ENCODE results near the gene TENM4. TPM values are rescaled to one million over a fixed set of nuclear protein-coding genes. Genes with fewer than 3 reads are reported as not detected.

The TENM4 gene
- total and polyA plus RNA-seq, 4 experiments from 2014 or later, result 0.25 to 0.28 TPM; not detected in 2

DNA sequence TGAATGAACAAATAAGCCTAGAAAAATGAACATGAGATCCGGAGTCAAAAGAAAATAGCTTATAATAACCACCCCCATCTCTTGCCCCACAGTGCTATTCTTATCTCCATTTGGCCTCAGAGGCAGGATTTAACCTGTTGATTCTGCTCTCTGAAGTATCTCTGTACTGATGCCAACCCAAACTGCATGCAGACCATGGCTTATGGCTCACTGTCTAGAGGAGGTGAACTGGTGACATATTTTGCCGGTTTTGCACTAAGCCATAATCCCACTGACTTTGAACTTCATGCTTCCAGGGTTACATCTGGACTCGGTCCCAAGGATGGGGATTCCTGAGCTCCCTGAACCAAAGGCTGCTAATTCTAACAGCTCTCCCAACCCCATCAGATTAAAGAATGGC is 397.1 kb downstream of the TENM4 start:
- H3K27ac Mint-ChIP-seq, result no peak overlapping the region
- Histone ChIP-seq H3K27me3 (ENCODE audit: insufficient read depth, low read length) (no peaks in the 10 kb centered on the region), H3K36me3 (ENCODE audit: insufficient read depth, low read length) (no peaks in the 10 kb centered on the region), H3K4me1 (ENCODE audit: insufficient read depth, low read length) (no peaks in the 10 kb centered on the region), H3K4me3 (ENCODE audit: low read length in 2 of 2) (no peak overlapping the region), H3K9me3 (ENCODE audit: control insufficient read depth in 1 of 2, low read length in 2 of 2) (no peaks in the 10 kb centered on the region), H3K27ac (ENCODE audit: low read depth, low read length) (no peak overlapping the region)
- no peak overlapping the region for H3K4me3 Mint-ChIP-seq
- H3K4me1 Mint-ChIP-seq, result no peaks in the 10 kb centered on the region
- H3K27me3 Mint-ChIP-seq, result no peaks in the 10 kb centered on the region
- CTCF ChIA-PET (ENCODE audit: partially characterized antibody), result no interaction called here
- H3K9me3 Mint-ChIP-seq, result peaks cover 0 to 2% (median 0%) of the 10 kb centered on the region in 8 donors
- intact Hi-C loops (cut with micrococcal nuclease), result no loop called here
- POLR2A ChIA-PET (ENCODE audit: partially characterized antibody), result no interaction called here
- no peak for DNase-seq
- H3K36me3 Mint-ChIP-seq, result no peaks in the 10 kb centered on the region

DNA sequence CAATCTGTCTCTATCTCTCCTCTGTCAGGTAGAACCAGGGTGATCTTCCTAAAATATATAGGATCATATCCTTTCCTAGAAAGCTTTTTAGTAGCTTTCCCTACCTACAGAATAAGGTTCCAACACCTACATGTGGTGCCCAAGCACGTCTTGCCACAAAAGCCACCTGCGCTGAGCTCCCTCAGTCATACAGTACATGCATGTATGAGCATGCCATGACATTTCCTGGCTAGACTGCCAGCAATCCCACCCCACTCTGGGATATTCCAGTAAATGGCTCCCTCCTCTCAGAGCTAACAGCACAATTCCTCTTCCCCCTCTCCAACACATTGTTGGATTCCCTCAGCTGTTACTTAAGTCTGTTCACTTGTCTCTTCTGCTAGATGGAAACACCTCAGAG is 398.0 kb downstream of the TENM4 start:
- no peak for DNase-seq
- H3K4me1 Mint-ChIP-seq, result no peaks in the 10 kb centered on the region
- Histone ChIP-seq H3K27me3 (ENCODE audit: insufficient read depth, low read length) (no peaks in the 10 kb centered on the region), H3K4me3 (ENCODE audit: low read length in 2 of 2) (no peak overlapping the region), H3K36me3 (ENCODE audit: insufficient read depth, low read length) (no peaks in the 10 kb centered on the region), H3K9me3 (ENCODE audit: control insufficient read depth in 1 of 2, low read length in 2 of 2) (no peaks in the 10 kb centered on the region), H3K27ac (ENCODE audit: low read depth, low read length) (no peak overlapping the region), H3K4me1 (ENCODE audit: insufficient read depth, low read length) (no peaks in the 10 kb centered on the region)
- peaks cover 0 to 1% of the 10 kb centered on the region in 2 donors for H3K27me3 Mint-ChIP-seq
- H3K4me3 Mint-ChIP-seq, result no peak overlapping the region
- H3K27ac Mint-ChIP-seq, result no peak overlapping the region
- ChIA-PET POLR2A (ENCODE audit: partially characterized antibody) (no interaction called here), CTCF (ENCODE audit: partially characterized antibody) (no interaction called here)
- peaks cover 0 to 2% (median 0%) of the 10 kb centered on the region in 8 donors for H3K9me3 Mint-ChIP-seq
- no peaks in the 10 kb centered on the region for H3K36me3 Mint-ChIP-seq
- intact Hi-C loops (cut with micrococcal nuclease), result no loop called here

DNA sequence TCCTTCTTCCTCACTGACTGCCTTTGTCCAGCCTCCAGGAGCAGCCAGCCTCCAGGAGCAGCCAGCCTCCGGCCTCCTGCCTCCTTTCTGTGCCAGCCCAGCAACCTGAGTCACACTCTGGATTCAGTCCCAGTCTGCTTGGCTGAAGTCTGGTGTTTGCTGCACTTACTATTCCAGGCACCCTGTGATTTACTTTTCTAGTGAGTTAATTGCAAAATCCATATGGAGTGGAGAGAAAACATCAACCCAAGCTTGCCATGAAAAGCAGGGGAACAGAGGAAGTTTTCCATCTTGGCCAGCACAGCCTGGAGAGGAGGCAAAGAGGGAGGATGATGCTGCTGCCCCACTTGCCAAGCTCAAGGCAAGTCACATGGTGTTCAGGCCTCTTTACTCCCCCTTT is 400.5 kb downstream of the TENM4 start:
- no peaks in the 10 kb centered on the region for H3K4me1 ChIP-seq (ENCODE audit: insufficient read depth, low read length)
- no peak for DNase-seq
- intact Hi-C loops (cut with micrococcal nuclease), result no loop called here
- POLR2A ChIA-PET (ENCODE audit: partially characterized antibody), result no interaction called here
- CTCF ChIA-PET (ENCODE audit: partially characterized antibody), result no interaction called here
- Mint-ChIP-seq H3K9me3 (peaks cover 0 to 2% (median 0%) of the 10 kb centered on the region in 8 donors), H3K27ac (no peak overlapping the region), H3K4me1 (no peaks in the 10 kb centered on the region), H3K27me3 (peaks cover 0 to 4% of the 10 kb centered on the region in 2 donors), H3K4me3 (no peak overlapping the region), H3K36me3 (no peaks in the 10 kb centered on the region)
- H3K36me3 ChIP-seq (ENCODE audit: insufficient read depth, low read length), result no peaks in the 10 kb centered on the region
- H3K27me3 ChIP-seq (ENCODE audit: insufficient read depth, low read length), result no peaks in the 10 kb centered on the region
- no peaks in the 10 kb centered on the region for H3K9me3 ChIP-seq (ENCODE audit: control insufficient read depth in 1 of 2, low read length in 2 of 2)
- H3K4me3 ChIP-seq (ENCODE audit: low read length in 2 of 2), result no peak overlapping the region
- H3K27ac ChIP-seq (ENCODE audit: low read depth, low read length), result no peak overlapping the region

- no peak overlapping the region for H3K27ac Mint-ChIP-seq
- POLR2A ChIA-PET (ENCODE audit: partially characterized antibody), result no interaction called here
- no peaks in the 10 kb centered on the region for H3K4me1 Mint-ChIP-seq
- DNase-seq, result no peak
- Histone ChIP-seq H3K36me3 (ENCODE audit: insufficient read depth, low read length) (no peaks in the 10 kb centered on the region), H3K27me3 (ENCODE audit: insufficient read depth, low read length) (no peaks in the 10 kb centered on the region), H3K4me3 (ENCODE audit: low read length in 2 of 2) (no peak overlapping the region), H3K4me1 (ENCODE audit: insufficient read depth, low read length) (no peaks in the 10 kb centered on the region), H3K9me3 (ENCODE audit: control insufficient read depth in 1 of 2, low read length in 2 of 2) (no peaks in the 10 kb centered on the region), H3K27ac (ENCODE audit: low read depth, low read length) (no peak overlapping the region)
- H3K9me3 Mint-ChIP-seq, result peaks cover 0 to 2% (median 0%) of the 10 kb centered on the region in 8 donors
- H3K4me3 Mint-ChIP-seq, result no peak overlapping the region
- peaks cover 0 to 4% of the 10 kb centered on the region in 2 donors for H3K27me3 Mint-ChIP-seq
- no peaks in the 10 kb centered on the region for H3K36me3 Mint-ChIP-seq
- intact Hi-C loops (cut with micrococcal nuclease), result no loop called here
- CTCF ChIA-PET (ENCODE audit: partially characterized antibody), result no interaction called here
Observed at GRCh38 chr11:79039122-79039521, 401.7 kb downstream of the TENM4 start.

DNA sequence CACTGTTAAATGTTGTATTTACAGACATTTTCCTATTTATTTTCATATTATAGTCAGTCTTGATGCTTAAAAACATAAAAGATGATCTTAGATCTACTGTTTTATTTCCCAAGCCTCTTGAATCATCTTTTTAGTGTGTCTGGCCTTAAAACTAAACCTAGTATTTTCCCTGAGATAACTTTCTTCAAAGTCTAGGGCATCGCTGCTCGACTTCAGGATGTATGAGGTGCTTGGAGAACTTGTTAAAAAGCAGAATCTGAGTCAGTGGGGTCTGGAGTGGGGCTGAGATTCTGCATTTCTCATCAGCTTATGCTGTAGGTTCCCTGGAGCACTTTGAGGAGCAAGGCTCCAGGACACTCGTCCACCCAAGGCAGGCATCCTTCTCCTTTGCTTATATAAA is 404.9 kb downstream of the TENM4 start:
- Histone ChIP-seq H3K27me3 (ENCODE audit: insufficient read depth, low read length) (no peaks in the 10 kb centered on the region), H3K36me3 (ENCODE audit: insufficient read depth, low read length) (no peaks in the 10 kb centered on the region), H3K27ac (ENCODE audit: low read depth, low read length) (no peak overlapping the region), H3K9me3 (ENCODE audit: control insufficient read depth in 1 of 2, low read length in 2 of 2) (no peaks in the 10 kb centered on the region), H3K4me1 (ENCODE audit: insufficient read depth, low read length) (no peaks in the 10 kb centered on the region), H3K4me3 (ENCODE audit: low read length in 2 of 2) (no peak overlapping the region)
- CTCF ChIA-PET (ENCODE audit: partially characterized antibody), result no interaction called here
- H3K27ac Mint-ChIP-seq, result no peak overlapping the region
- intact Hi-C loops (cut with micrococcal nuclease), result no loop called here
- no peaks in the 10 kb centered on the region for H3K36me3 Mint-ChIP-seq
- POLR2A ChIA-PET (ENCODE audit: partially characterized antibody), result no interaction called here
- no peak overlapping the region for H3K4me3 Mint-ChIP-seq
- H3K9me3 Mint-ChIP-seq, result peaks cover 0 to 2% (median 0%) of the 10 kb centered on the region in 8 donors
- no peak for DNase-seq
- no peaks in the 10 kb centered on the region for H3K4me1 Mint-ChIP-seq
- H3K27me3 Mint-ChIP-seq, result peaks cover 2 to 8% of the 10 kb centered on the region in 2 donors

DNA sequence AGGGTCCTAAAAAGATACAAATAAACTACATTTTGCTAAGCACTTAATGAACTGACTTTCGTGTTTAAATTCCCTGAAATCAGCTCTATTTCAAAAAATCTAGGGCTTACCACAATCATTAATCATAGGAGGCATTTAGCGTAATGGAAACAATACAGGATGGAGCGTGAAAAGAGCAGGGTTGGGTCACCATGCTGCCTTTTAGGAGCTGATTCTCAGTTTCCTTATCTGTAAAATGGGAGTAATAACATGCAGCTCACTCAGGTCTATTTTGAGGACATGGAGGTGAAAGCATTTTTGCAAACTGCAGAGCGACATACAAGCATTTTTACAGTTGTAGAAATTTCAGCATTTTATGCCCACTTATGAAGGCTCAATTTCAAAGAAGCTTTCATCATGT is 407.0 kb downstream of the TENM4 start:
- Histone ChIP-seq H3K9me3 (ENCODE audit: control insufficient read depth in 1 of 2, low read length in 2 of 2) (no peaks in the 10 kb centered on the region), H3K27ac (ENCODE audit: low read depth, low read length) (no peak overlapping the region), H3K27me3 (ENCODE audit: insufficient read depth, low read length) (no peaks in the 10 kb centered on the region), H3K36me3 (ENCODE audit: insufficient read depth, low read length) (no peaks in the 10 kb centered on the region), H3K4me3 (ENCODE audit: low read length in 2 of 2) (no peak overlapping the region), H3K4me1 (ENCODE audit: insufficient read depth, low read length) (no peaks in the 10 kb centered on the region)
- no peak overlapping the region for H3K4me3 Mint-ChIP-seq
- intact Hi-C loops (cut with micrococcal nuclease), result no loop called here
- peaks cover 0 to 2% (median 0%) of the 10 kb centered on the region in 8 donors for H3K9me3 Mint-ChIP-seq
- ChIA-PET CTCF (ENCODE audit: partially characterized antibody) (no interaction called here), POLR2A (ENCODE audit: partially characterized antibody) (no interaction called here)
- no peak overlapping the region for H3K27ac Mint-ChIP-seq
- H3K4me1 Mint-ChIP-seq, result no peaks in the 10 kb centered on the region
- no peaks in the 10 kb centered on the region for H3K36me3 Mint-ChIP-seq
- DNase-seq, result no peak
- peaks cover 5 to 14% of the 10 kb centered on the region in 2 donors for H3K27me3 Mint-ChIP-seq

- peaks cover 10 to 13% of the 10 kb centered on the region in 2 donors for H3K27me3 Mint-ChIP-seq
- no peaks in the 10 kb centered on the region for H3K27me3 ChIP-seq (ENCODE audit: insufficient read depth, low read length)
- H3K27ac ChIP-seq (ENCODE audit: low read depth, low read length), result no peak overlapping the region
- no peak overlapping the region for H3K4me3 ChIP-seq (ENCODE audit: low read length in 2 of 2)
- no peaks in the 10 kb centered on the region for H3K4me1 ChIP-seq (ENCODE audit: insufficient read depth, low read length)
- peaks cover 0 to 2% (median 0%) of the 10 kb centered on the region in 8 donors for H3K9me3 Mint-ChIP-seq
- DNase-seq, result no peak
- no peaks in the 10 kb centered on the region for H3K36me3 ChIP-seq (ENCODE audit: insufficient read depth, low read length)
- intact Hi-C loops (cut with micrococcal nuclease), result no loop called here
- POLR2A ChIA-PET (ENCODE audit: partially characterized antibody), result no interaction called here
- no peaks in the 10 kb centered on the region for H3K9me3 ChIP-seq (ENCODE audit: control insufficient read depth in 1 of 2, low read length in 2 of 2)
- CTCF ChIA-PET (ENCODE audit: partially characterized antibody), result no interaction called here
- H3K36me3 Mint-ChIP-seq, result no peaks in the 10 kb centered on the region
- peaks cover 0 to 6% (median under 1%) of the 10 kb centered on the region in 4 donors for H3K4me1 Mint-ChIP-seq
- no peak overlapping the region for H3K27ac Mint-ChIP-seq
- no peak overlapping the region for H3K4me3 Mint-ChIP-seq
Observed at GRCh38 chr11:79030448-79030847, 410.4 kb downstream of the TENM4 start.

DNA sequence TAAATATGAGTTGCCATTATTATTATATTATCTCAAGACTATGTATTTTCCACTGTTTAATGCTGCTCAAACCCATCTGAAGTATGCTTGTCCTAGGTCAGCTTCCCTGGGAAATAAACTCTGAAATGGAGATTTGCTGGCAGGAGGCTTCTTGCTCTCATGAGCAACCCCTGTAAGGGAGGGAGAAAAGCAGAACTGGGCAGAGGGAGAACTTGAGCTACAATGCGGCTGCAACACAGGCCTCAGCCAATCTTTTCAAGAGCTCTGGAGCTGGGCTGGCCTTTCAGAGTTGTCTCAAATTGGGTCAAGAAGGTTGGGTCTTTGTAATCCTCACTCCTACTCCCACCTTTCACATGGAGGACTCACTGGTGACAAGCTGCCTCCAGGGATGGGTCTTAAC is 412.6 kb downstream of the TENM4 start:
- Histone ChIP-seq H3K27ac (ENCODE audit: low read depth, low read length) (no peak overlapping the region), H3K4me1 (ENCODE audit: insufficient read depth, low read length) (no peaks in the 10 kb centered on the region), H3K36me3 (ENCODE audit: insufficient read depth, low read length) (no peaks in the 10 kb centered on the region), H3K27me3 (ENCODE audit: insufficient read depth, low read length) (no peaks in the 10 kb centered on the region), H3K4me3 (ENCODE audit: low read length in 2 of 2) (no peak overlapping the region), H3K9me3 (ENCODE audit: control insufficient read depth in 1 of 2, low read length in 2 of 2) (no peaks in the 10 kb centered on the region)
- DNase-seq, result no peak
- H3K4me1 Mint-ChIP-seq, result peaks cover 0 to 6% (median under 1%) of the 10 kb centered on the region in 4 donors
- peaks cover 0 to 2% (median 0%) of the 10 kb centered on the region in 8 donors for H3K9me3 Mint-ChIP-seq
- ChIA-PET POLR2A (ENCODE audit: partially characterized antibody) (no interaction called here), CTCF (ENCODE audit: partially characterized antibody) (no interaction called here)
- no peak overlapping the region for H3K4me3 Mint-ChIP-seq
- H3K27ac Mint-ChIP-seq, result no peak overlapping the region
- H3K36me3 Mint-ChIP-seq, result no peaks in the 10 kb centered on the region
- peaks cover 10 to 15% of the 10 kb centered on the region in 2 donors for H3K27me3 Mint-ChIP-seq
- intact Hi-C loops (cut with micrococcal nuclease), result no loop called here

Data from CD4-positive, alpha-beta memory T cell (primary cell).